Neural cell (in vitro differentiated cells): ENCODE measurements around the gene LZTS3.
"Not testable (repeated sequence)": the region's sequence is repeated elsewhere in the genome, so short reads cannot be mapped to it uniquely, and the experiment has no call there.

Experiments used
- CTCF ChIP-seq: fragments of 450-650 bp; IDR thresholded peaks from 2 replicates; pipeline ENCODE4 v1.5.1; 2014; ENCODE audit warnings: antibody characterized with exemption, mild to moderate bottlenecking, moderate library complexity; ENCODE audit not compliant: poor library complexity, severe bottlenecking
- EP300 ChIP-seq: fragments of 450-650 bp; conservative IDR thresholded peaks from 2 replicates; pipeline ENCODE4 v1.6.1; 2014; ENCODE audit warnings: antibody characterized with exemption, mild to moderate bottlenecking, moderate library complexity; ENCODE audit not compliant: poor library complexity, severe bottlenecking
- EZH2 ChIP-seq: fragments of 200-600, 300-800 bp; shearing (Covaris generic), sonication (generic); IDR thresholded peaks from 2 replicates; pipeline ENCODE4 v1.6.1; 2014; ENCODE audit warnings: antibody characterized with exemption, low read length, borderline replicate concordance, mild to moderate bottlenecking; ENCODE audit not compliant: insufficient read depth, poor library complexity, severe bottlenecking
- MXI1 ChIP-seq: fragments of 450-650 bp; conservative IDR thresholded peaks from 2 replicates; pipeline ENCODE4 v1.6.1; 2014; ENCODE audit warnings: antibody characterized with exemption, mild to moderate bottlenecking; ENCODE audit not compliant: poor library complexity, severe bottlenecking
- RAD21 ChIP-seq: fragments of 450-650 bp; conservative IDR thresholded peaks from 2 replicates; pipeline ENCODE4 v1.6.1; 2014; ENCODE audit warnings: antibody characterized with exemption, mild to moderate bottlenecking, moderate library complexity

GRCh38 chr20:3215359-3215917, 42.1 kb upstream of the LZTS3 start:
- TF ChIP-seq EP300, MXI1, CTCF, RAD21, EZH2: not testable (repeated sequence)
